ENCODE results near the gene CPB2. TPM values are rescaled to one million over a fixed set of nuclear protein-coding genes. Genes with fewer than 3 reads are reported as not detected.

CPB2 gene
- total RNA-seq, 1 experiment from 2014 or later: not detected

- no peak overlapping the region for H3K27ac Mint-ChIP-seq (ENCODE audit: low read depth, unreplicated experiment)
- BruUV-seq (replicated peaks): no TSS peak
- no peaks in the 10 kb centered on the region for H3K9me3 Mint-ChIP-seq (ENCODE audit: unreplicated experiment)
- peaks cover 6% of the 10 kb centered on the region for H3K4me1 Mint-ChIP-seq (ENCODE audit: insufficient read depth, unreplicated experiment)
- no peak for DNase-seq (ENCODE audit: unreplicated experiment)
- peaks cover 38% of the 10 kb centered on the region for H3K36me3 Mint-ChIP-seq (ENCODE audit: insufficient read depth, unreplicated experiment)
- intact Hi-C loops (cut with micrococcal nuclease): no loop called here
- ChIA-PET POLR2A (interaction anchor here (1.0 kb wide), 1 partner anchor 11 kb away, joined by 3 read pairs; the partner anchor contains the start of gene ZC3H13), CTCF (interaction anchor here (0.7 kb wide), 1 partner anchor 633 kb away, joined by 3 read pairs; no protein-coding TSS in a partner anchor)
- H3K4me3 Mint-ChIP-seq (ENCODE audit: unreplicated experiment): no peak overlapping the region
- no peaks in the 10 kb centered on the region for H3K27me3 Mint-ChIP-seq (ENCODE audit: insufficient read depth, unreplicated experiment)
- TF ChIP-seq, protein P1, sequence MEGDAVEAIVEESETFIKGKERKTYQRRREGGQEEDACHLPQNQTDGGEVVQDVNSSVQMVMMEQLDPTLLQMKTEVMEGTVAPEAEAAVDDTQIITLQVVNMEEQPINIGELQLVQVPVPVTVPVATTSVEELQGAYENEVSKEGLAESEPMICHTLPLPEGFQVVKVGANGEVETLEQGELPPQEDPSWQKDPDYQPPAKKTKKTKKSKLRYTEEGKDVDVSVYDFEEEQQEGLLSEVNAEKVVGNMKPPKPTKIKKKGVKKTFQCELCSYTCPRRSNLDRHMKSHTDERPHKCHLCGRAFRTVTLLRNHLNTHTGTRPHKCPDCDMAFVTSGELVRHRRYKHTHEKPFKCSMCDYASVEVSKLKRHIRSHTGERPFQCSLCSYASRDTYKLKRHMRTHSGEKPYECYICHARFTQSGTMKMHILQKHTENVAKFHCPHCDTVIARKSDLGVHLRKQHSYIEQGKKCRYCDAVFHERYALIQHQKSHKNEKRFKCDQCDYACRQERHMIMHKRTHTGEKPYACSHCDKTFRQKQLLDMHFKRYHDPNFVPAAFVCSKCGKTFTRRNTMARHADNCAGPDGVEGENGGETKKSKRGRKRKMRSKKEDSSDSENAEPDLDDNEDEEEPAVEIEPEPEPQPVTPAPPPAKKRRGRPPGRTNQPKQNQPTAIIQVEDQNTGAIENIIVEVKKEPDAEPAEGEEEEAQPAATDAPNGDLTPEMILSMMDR (IDR thresholded peaks at IDR 0.05; ENCODE audit: unreplicated experiment): no peak
Measured at GRCh38 chr13:46040763-46041162, 64.1 kb downstream of the CPB2 start.

GRCh38 chr13:46039411-46040182, 65.2 kb downstream of the CPB2 start:
- ChIA-PET CTCF (no interaction called here), POLR2A (interaction anchor here (0.6 to 1.0 kb wide), 3 partner anchors 12 to 54 kb away, joined by 3 to 4 read pairs (median 3); partner anchors contain the start of gene ZC3H13)
- H3K27ac Mint-ChIP-seq (ENCODE audit: low read depth, unreplicated experiment): no peak overlapping the region
- H3K4me1 Mint-ChIP-seq (ENCODE audit: insufficient read depth, unreplicated experiment): no peaks in the 10 kb centered on the region
- no peaks in the 10 kb centered on the region for H3K27me3 Mint-ChIP-seq (ENCODE audit: insufficient read depth, unreplicated experiment)
- DNase-seq (ENCODE audit: unreplicated experiment): no peak
- H3K4me3 Mint-ChIP-seq (ENCODE audit: unreplicated experiment): no peak overlapping the region
- no peaks in the 10 kb centered on the region for H3K9me3 Mint-ChIP-seq (ENCODE audit: unreplicated experiment)
- H3K36me3 Mint-ChIP-seq (ENCODE audit: insufficient read depth, unreplicated experiment): peaks cover 45% of the 10 kb centered on the region
- no TSS peak for BruUV-seq (replicated peaks)
- intact Hi-C loops (cut with micrococcal nuclease): no loop called here
- TF ChIP-seq, protein P1 (IDR thresholded peaks at IDR 0.05; ENCODE audit: unreplicated experiment): no peak

DNA sequence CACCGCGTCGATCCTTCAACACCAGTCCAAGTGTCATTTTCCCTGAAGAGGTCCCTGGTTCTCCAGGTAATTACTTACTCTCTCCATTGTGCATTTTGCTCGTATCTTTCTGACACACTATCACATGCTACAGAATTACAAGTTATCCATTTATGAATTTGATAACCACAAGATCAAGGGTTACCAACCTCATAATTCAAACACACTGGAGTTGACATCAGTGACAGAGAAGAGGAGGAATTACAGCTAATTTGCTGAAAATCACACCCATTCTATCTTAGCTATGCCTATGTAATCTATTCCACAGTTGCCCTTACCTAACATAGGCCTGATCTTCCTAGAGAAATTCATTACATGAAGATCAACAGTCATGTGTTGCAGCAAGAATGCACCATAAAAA, 66.5 kb downstream of the CPB2 start:
- ChIA-PET POLR2A (no interaction called here), CTCF (interaction anchor here (0.7 to 1.2 kb wide), 3 partner anchors 14 to 230 kb away, joined by 3 to 4 read pairs (median 3); partner anchors contain the start of gene ZC3H13)
- Mint-ChIP-seq H3K36me3 (ENCODE audit: insufficient read depth, unreplicated experiment) (peaks cover 45% of the 10 kb centered on the region), H3K27ac (ENCODE audit: low read depth, unreplicated experiment) (no peak overlapping the region), H3K27me3 (ENCODE audit: insufficient read depth, unreplicated experiment) (no peaks in the 10 kb centered on the region), H3K4me3 (ENCODE audit: unreplicated experiment) (no peak overlapping the region), H3K4me1 (ENCODE audit: insufficient read depth, unreplicated experiment) (no peaks in the 10 kb centered on the region), H3K9me3 (ENCODE audit: unreplicated experiment) (no peaks in the 10 kb centered on the region)
- TF ChIP-seq, protein P1 (IDR thresholded peaks at IDR 0.05; ENCODE audit: unreplicated experiment): no peak
- DNase-seq (ENCODE audit: unreplicated experiment): no peak
- BruUV-seq (replicated peaks): no TSS peak
- intact Hi-C loops (cut with micrococcal nuclease): no loop called here

GRCh38 chr13:46035066-46035465, 69.8 kb downstream of the CPB2 start:
- ChIA-PET CTCF (interaction anchor here (0.6 to 1.6 kb wide), 2 partner anchors 57 to 92 kb away, joined by 3 to 4 read pairs; no protein-coding TSS in a partner anchor), POLR2A (interaction anchor here (2.4 kb wide), 1 partner anchor 17 kb away, joined by 8 read pairs; the partner anchor contains the start of gene ZC3H13)
- H3K36me3 Mint-ChIP-seq (ENCODE audit: insufficient read depth, unreplicated experiment): peaks cover 36% of the 10 kb centered on the region
- TF ChIP-seq, protein P1 (IDR thresholded peaks at IDR 0.05; ENCODE audit: unreplicated experiment): no peak
- no peak overlapping the region for H3K4me3 Mint-ChIP-seq (ENCODE audit: unreplicated experiment)
- intact Hi-C loops (cut with micrococcal nuclease): no loop called here
- H3K27ac Mint-ChIP-seq (ENCODE audit: low read depth, unreplicated experiment): peak overlapping the region; percentile 47
- BruUV-seq (replicated peaks): no TSS peak
- no peaks in the 10 kb centered on the region for H3K4me1 Mint-ChIP-seq (ENCODE audit: insufficient read depth, unreplicated experiment)
- H3K27me3 Mint-ChIP-seq (ENCODE audit: insufficient read depth, unreplicated experiment): no peaks in the 10 kb centered on the region
- H3K9me3 Mint-ChIP-seq (ENCODE audit: unreplicated experiment): no peaks in the 10 kb centered on the region
- DNase-seq (ENCODE audit: unreplicated experiment): no peak
